Esophagus squamous epithelium (tissue), 5 donors: ENCODE results near the gene PRELID1. TPM values are rescaled to one million over a fixed set of nuclear protein-coding genes. Genes with fewer than 3 reads are reported as not detected.

Experiments used
- DNase-seq: peaks from one replicate; lab custom pipeline; 2025; lab: John Stamatoyannopoulos, UW
- H3K27ac ChIP-seq, 4 donors: fragments of 200-600 bp; sonication (generic); one replicate each; pipeline ENCODE4 v1.5.1; 2016 to 2019; ENCODE audit warnings: mild to moderate bottlenecking in 1 of 4
- H3K27me3 ChIP-seq, 4 donors: fragments of 200-600 bp; sonication (generic); 1 replicate in 3 of 4; 2 replicates in 1 of 4; pipeline versions ENCODE4 v1.5.1 to v1.6.0; 2017 to 2021; ENCODE audit warnings: antibody characterized with exemption in 1 of 4
- H3K36me3 ChIP-seq, 3 donors: fragments of 200-600 bp; sonication (generic); one replicate each; pipeline ENCODE4 v1.5.1; 2016 to 2019
- H3K4me1 ChIP-seq, 3 donors: fragments of 200-600 bp; sonication (generic); one replicate each; pipeline ENCODE4 v1.5.1; 2017 to 2019
- H3K4me3 ChIP-seq, 4 donors: fragments of 200-600 bp; sonication (generic); 1 replicate in 3 of 4; 2 replicates in 1 of 4; pipeline ENCODE4 v1.5.1; 2016 to 2019; ENCODE audit warnings: mild to moderate bottlenecking in 2 of 4, moderate library complexity in 1 of 4
- H3K9me3 ChIP-seq, 3 donors: fragments of 200-600 bp; sonication (generic); one replicate each; pipeline ENCODE4 v1.5.1; 2016 to 2019
- CTCF ChIP-seq, 6 experiments: fragments of 450-650 bp in 4 of 6; fragments of 200-600 bp in 2 of 6; sonication (generic) in 2 of 6; IDR thresholded peaks; one replicate each; pipeline ENCODE4 v1.5.1; 2016 to 2019; ENCODE audit warnings: antibody characterized with exemption in 6 of 6, mild to moderate bottlenecking in 4 of 6, moderate library complexity in 4 of 6
- POLR2A ChIP-seq, 4 donors: fragments of 450-650 bp; IDR thresholded peaks; one replicate each; pipeline ENCODE4 v1.6.1; 2017; ENCODE audit warnings: antibody characterized with exemption in 4 of 4, mild to moderate bottlenecking in 4 of 4, moderate library complexity in 3 of 4
- WGBS, 2 donors: methylation state at CpG; one replicate each; pipeline ENCODE4 v1.1.5; 2018; 5-methylcytosine and 5-hydroxymethylcytosine counted together
- intact Hi-C: fragments of 100-400 bp; cut with DNase I; formaldehyde crosslinking; loops from one replicate; pipeline ENCODE4 v1.15.0; 2022
- total RNA-seq, 4 donors: library from RNA; depleted of rRNA; stranded (reverse); fragments of >200 nt; gene quantifications; one replicate each; pipeline ENCODE4 v1.1.0, GENCODE V29; 2016
- donor health status: DM: yes; HTN: yes; CAD: no.

PRELID1 gene
- total RNA-seq, 4 donors from 2014 or later: 88.7 to 184 (median 108) TPM

GRCh38 chr5:177351392-177352329 lies 48.1 kb downstream of the PRELID1 start, which contains the start of gene LMAN2:
TSS of gene LMAN2 (minus strand) at chr5:177351668. CDS start at chr5:177351647, 21 bp downstream.
- intact Hi-C loops: no loop called here
- peak within 1 kb of the TSS; percentile 57 to 90 (median 70) for H3K4me3 ChIP-seq
- H3K27ac ChIP-seq: peak within 1 kb of the TSS; percentile 88 to 96 (median 90)
- peaks cover 0 to 32% (median 0%) of the 10 kb centered on the region in 3 donors for H3K36me3 ChIP-seq
- peak in 3 of 4 donors; percentile 30 to 65 (median 49) for TF ChIP-seq POLR2A (IDR thresholded peaks at IDR 0.05)
- TF ChIP-seq CTCF (IDR thresholded peaks at IDR 0.05): peak in 1 of 6 experiments; percentile 29
- peaks cover 34 to 54% (median 35%) of the 10 kb centered on the region in 3 donors for H3K4me1 ChIP-seq
- WGBS, 2 donors: 8 to 9% methylated on average over 20 to 25 of the region's 55 CpGs
- H3K9me3 ChIP-seq: no peaks in the 10 kb centered on the region
- H3K27me3 ChIP-seq: no peaks in the 10 kb centered on the region
- DNase-seq: peak; percentile 82

- Histone ChIP-seq H3K4me3 (no peak overlapping the region), H3K4me1 (peaks cover 29 to 54% (median 38%) of the 10 kb centered on the region in 3 donors), H3K9me3 (no peaks in the 10 kb centered on the region), H3K27ac (no peak overlapping the region), H3K36me3 (peaks cover 0 to 17% (median 0%) of the 10 kb centered on the region in 3 donors), H3K27me3 (no peaks in the 10 kb centered on the region)
- TF ChIP-seq POLR2A (IDR thresholded peaks at IDR 0.05): no peak
- no peak for TF ChIP-seq CTCF (IDR thresholded peaks at IDR 0.05)
- intact Hi-C loops: no loop called here
- DNase-seq: no peak
- 59 to 69% methylated on average over 2 to 4 of the region's 5 CpGs for WGBS, 2 donors
Measured at GRCh38 chr5:177353093-177353492, 49.5 kb downstream of the PRELID1 start.

GRCh38 chr5:177354256-177354655 lies 50.7 kb downstream of the PRELID1 start:
- Histone ChIP-seq H3K4me1 (peaks cover 32 to 54% (median 44%) of the 10 kb centered on the region in 3 donors), H3K27me3 (no peaks in the 10 kb centered on the region), H3K36me3 (peaks cover 0 to 9% (median 0%) of the 10 kb centered on the region in 3 donors), H3K4me3 (no peak overlapping the region), H3K27ac (no peak overlapping the region), H3K9me3 (no peaks in the 10 kb centered on the region)
- no peak for TF ChIP-seq POLR2A (IDR thresholded peaks at IDR 0.05)
- no peak for TF ChIP-seq CTCF (IDR thresholded peaks at IDR 0.05)
- intact Hi-C loops: no loop called here
- DNase-seq: no peak
- 86 to 89% methylated on average over 3 of the region's 3 CpGs for WGBS, 2 donors

- Histone ChIP-seq H3K9me3 (no peaks in the 10 kb centered on the region), H3K27me3 (no peaks in the 10 kb centered on the region), H3K4me3 (no peak overlapping the region), H3K27ac (no peak overlapping the region), H3K4me1 (peaks cover 27 to 54% (median 40%) of the 10 kb centered on the region in 3 donors), H3K36me3 (peaks cover 0 to 4% (median 0%) of the 10 kb centered on the region in 3 donors)
- TF ChIP-seq POLR2A (IDR thresholded peaks at IDR 0.05): no peak
- no peak for TF ChIP-seq CTCF (IDR thresholded peaks at IDR 0.05)
- intact Hi-C loops: no loop called here
- WGBS, 2 donors: 74 to 81% methylated on average over 3 of the region's 3 CpGs
- no peak for DNase-seq
Measured at GRCh38 chr5:177354711-177355110, 51.1 kb downstream of the PRELID1 start.
